ENCODE data around the gene ADGRB3.
"Not testable (repeated sequence)": the region's sequence is repeated elsewhere in the genome, so short reads cannot be mapped to it uniquely, and the experiment has no call there.

The ADGRB3 gene

GRCh38 chr6:69422020-69422419 lies 786.9 kb downstream of the ADGRB3 start:
- DNase-seq (ENCODE audit: low read depth in 2 of 2) = no peak

DNA sequence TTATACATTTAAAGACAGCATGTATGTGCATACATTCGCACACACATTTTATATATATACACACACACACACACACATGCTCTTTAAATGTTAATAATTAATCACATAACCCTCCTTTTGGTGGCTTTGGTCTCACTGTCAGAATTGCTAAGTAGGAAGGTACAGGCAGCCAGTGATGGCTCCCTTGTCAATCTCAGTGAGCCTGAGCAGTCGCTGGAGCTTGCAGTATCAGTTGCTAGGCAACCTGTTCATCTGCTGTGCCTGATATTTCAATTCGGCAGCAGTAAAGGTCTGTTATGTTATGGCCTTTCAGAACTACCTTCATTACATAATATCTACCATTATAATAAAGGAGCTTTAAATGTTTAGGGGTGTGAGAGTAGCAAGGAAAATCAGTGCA lies 787.4 kb downstream of the ADGRB3 start:
- no peak for DNase-seq (ENCODE audit: low read depth in 2 of 2)

GRCh38 chr6:69423785-69424184 lies 788.7 kb downstream of the ADGRB3 start:
- no peak for DNase-seq (ENCODE audit: low read depth in 2 of 2)

DNA sequence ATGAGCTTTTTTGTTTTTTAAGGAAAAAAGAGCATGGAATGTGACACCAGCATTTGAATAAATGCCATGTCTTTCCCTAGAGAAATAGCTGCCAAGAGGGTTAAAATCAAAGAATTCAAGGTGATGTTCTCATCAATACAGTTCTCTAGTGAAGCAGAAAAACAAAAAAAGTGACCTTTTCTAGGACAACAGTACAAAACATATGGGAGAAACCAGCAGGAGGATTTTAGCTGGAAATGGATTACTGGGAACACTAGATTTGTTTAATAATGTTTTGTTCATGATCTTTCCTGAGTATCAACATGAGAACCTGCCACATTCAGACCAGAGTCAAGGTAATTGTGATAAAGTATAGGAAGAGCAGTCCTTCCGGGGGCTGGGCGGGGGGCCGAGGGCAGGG lies 789.5 kb downstream of the ADGRB3 start:
- no peak for DNase-seq (ENCODE audit: low read depth in 2 of 2)

GRCh38 chr6:69427882-69428281 lies 792.8 kb downstream of the ADGRB3 start:
- DNase-seq (ENCODE audit: low read depth in 2 of 2) = no peak

DNA sequence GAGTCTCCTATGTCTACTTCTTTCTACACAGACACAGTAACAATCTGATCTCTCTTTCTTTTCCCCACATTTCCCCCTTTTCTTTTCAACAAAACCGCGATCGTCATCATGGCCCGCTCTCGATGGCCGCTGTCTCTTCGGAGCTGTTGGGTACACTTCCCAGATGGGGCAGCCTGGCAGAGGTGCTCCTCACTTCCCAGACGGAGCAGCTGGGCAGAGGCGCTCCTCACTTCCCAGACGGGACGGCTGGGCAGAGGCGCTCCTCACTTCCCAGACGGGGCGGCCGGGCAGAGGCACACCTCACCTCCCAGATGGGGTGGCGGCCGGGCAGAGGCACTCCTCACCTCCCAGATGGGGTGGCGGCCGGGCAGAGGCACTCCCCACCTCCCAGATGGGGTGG lies 797.1 kb downstream of the ADGRB3 start:
- DNase-seq (ENCODE audit: low read depth in 2 of 2) = not testable (repeated sequence)

DNA sequence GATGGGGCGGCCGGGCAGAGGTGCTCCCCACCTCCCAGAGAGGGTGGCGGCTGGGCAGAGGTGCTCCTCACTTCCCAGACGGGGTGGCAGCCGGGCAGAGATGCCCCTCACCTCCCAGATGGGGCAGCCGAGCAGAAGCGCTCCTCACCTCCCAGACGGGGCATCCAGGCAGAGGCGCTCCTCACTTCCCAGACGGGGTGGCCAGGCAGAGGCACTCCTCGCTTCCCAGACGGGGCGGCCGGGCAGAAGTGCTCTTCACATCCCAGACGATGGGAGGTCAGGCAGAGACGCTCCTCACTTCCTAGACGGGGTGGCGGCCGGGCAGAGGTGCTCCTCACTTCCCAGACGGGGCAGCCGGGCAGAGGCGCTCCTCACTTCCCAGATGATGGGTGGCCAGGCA lies 798.0 kb downstream of the ADGRB3 start:
- DNase-seq (ENCODE audit: low read depth in 2 of 2) = not testable (repeated sequence)

GRCh38 chr6:69438113-69438512 lies 803.0 kb downstream of the ADGRB3 start:
- no peak for DNase-seq (ENCODE audit: low read depth in 2 of 2)

Data from stimulated activated CD8-positive, alpha-beta memory T cell treated with anti-CD3 and anti-CD28 coated beads, Interleukin-15, amount 100 ng/mL, for 4 hours (primary cell).